NCI-H510A treated with DMSO at 0.1 percent for 48 hours (cell line): ENCODE data around the gene IFITM5.

Experiments used
- DNase-seq: peaks from one replicate; lab custom pipeline; 2025; lab: John Stamatoyannopoulos, UW

IFITM5 gene

GRCh38 chr11:266676-267439 is 32.5 kb downstream of the IFITM5 start:
- DNase-seq: no peak

- DNase-seq: no peak
These were observed 37.7 kb downstream of the IFITM5 start for GRCh38 chr11:261624-262023.

- DNase-seq: no peak
These were observed 39.9 kb downstream of the IFITM5 start for GRCh38 chr11:259413-259812.

- DNase-seq: no peak
These were observed 41.4 kb downstream of the IFITM5 start for GRCh38 chr11:257766-258493.

- DNase-seq: no peak
These were observed 42.2 kb downstream of the IFITM5 start for GRCh38 chr11:256952-257737.

GRCh38 chr11:255816-256215 is 43.5 kb downstream of the IFITM5 start:
- no peak for DNase-seq

- no peak for DNase-seq
These were observed 44.1 kb downstream of the IFITM5 start for GRCh38 chr11:255176-255575.

- DNase-seq: no peak
These were observed 45.4 kb downstream of the IFITM5 start for GRCh38 chr11:253886-254270.

- no peak for DNase-seq
These were observed 46.0 kb downstream of the IFITM5 start for GRCh38 chr11:253160-253885.

- no peak for DNase-seq
These were observed 46.7 kb downstream of the IFITM5 start for GRCh38 chr11:252666-253065.

GRCh38 chr11:251550-251949 is 47.8 kb downstream of the IFITM5 start:
- no peak for DNase-seq

GRCh38 chr11:250740-251299 is 48.5 kb downstream of the IFITM5 start:
- DNase-seq: peak; percentile 9

GRCh38 chr11:250274-250673 is 49.1 kb downstream of the IFITM5 start:
- no peak for DNase-seq

- DNase-seq: no peak
These were observed 50.3 kb downstream of the IFITM5 start for GRCh38 chr11:249062-249461.
